ENCODE results near the gene ATRAID. TPM values are rescaled to one million over a fixed set of nuclear protein-coding genes. Genes with fewer than 3 reads are reported as not detected.

ATRAID gene
- total RNA-seq, 1 donor, result 166 TPM

- no peak overlapping the region for H3K4me3 ChIP-seq (ENCODE audit: low read depth, low read length)
- TF ChIP-seq, protein P1, sequence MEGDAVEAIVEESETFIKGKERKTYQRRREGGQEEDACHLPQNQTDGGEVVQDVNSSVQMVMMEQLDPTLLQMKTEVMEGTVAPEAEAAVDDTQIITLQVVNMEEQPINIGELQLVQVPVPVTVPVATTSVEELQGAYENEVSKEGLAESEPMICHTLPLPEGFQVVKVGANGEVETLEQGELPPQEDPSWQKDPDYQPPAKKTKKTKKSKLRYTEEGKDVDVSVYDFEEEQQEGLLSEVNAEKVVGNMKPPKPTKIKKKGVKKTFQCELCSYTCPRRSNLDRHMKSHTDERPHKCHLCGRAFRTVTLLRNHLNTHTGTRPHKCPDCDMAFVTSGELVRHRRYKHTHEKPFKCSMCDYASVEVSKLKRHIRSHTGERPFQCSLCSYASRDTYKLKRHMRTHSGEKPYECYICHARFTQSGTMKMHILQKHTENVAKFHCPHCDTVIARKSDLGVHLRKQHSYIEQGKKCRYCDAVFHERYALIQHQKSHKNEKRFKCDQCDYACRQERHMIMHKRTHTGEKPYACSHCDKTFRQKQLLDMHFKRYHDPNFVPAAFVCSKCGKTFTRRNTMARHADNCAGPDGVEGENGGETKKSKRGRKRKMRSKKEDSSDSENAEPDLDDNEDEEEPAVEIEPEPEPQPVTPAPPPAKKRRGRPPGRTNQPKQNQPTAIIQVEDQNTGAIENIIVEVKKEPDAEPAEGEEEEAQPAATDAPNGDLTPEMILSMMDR (IDR thresholded peaks at IDR 0.05; ENCODE audit: insufficient read depth, low read depth, low read length), result no peak
- DNase-seq (ENCODE audit: low read depth), result no peak
Measured at GRCh38 chr2:27206346-27206745, 5.5 kb upstream of the ATRAID start.

GRCh38 chr2:27208486-27209050, 3.3 kb upstream of the ATRAID start:
- DNase-seq (ENCODE audit: low read depth), result no peak
- TF ChIP-seq, protein P1 (IDR thresholded peaks at IDR 0.05; ENCODE audit: insufficient read depth, low read depth, low read length), result no peak
- no peak overlapping the region for H3K4me3 ChIP-seq (ENCODE audit: low read depth, low read length)

- TF ChIP-seq, protein P1 (IDR thresholded peaks at IDR 0.05; ENCODE audit: insufficient read depth, low read depth, low read length), result no peak
- H3K4me3 ChIP-seq (ENCODE audit: low read depth, low read length), result no peak overlapping the region
- DNase-seq (ENCODE audit: low read depth), result peak; percentile 74
Measured at GRCh38 chr2:27209621-27210401, 2.0 kb upstream of the ATRAID start.

- DNase-seq (ENCODE audit: low read depth), result peak; percentile 19
- H3K4me3 ChIP-seq (ENCODE audit: low read depth, low read length), result peak overlapping the region; percentile 91
- TF ChIP-seq, protein P1 (IDR thresholded peaks at IDR 0.05; ENCODE audit: insufficient read depth, low read depth, low read length), result no peak
Measured at GRCh38 chr2:27211241-27211942, 449 bp upstream of the ATRAID start.

DNA sequence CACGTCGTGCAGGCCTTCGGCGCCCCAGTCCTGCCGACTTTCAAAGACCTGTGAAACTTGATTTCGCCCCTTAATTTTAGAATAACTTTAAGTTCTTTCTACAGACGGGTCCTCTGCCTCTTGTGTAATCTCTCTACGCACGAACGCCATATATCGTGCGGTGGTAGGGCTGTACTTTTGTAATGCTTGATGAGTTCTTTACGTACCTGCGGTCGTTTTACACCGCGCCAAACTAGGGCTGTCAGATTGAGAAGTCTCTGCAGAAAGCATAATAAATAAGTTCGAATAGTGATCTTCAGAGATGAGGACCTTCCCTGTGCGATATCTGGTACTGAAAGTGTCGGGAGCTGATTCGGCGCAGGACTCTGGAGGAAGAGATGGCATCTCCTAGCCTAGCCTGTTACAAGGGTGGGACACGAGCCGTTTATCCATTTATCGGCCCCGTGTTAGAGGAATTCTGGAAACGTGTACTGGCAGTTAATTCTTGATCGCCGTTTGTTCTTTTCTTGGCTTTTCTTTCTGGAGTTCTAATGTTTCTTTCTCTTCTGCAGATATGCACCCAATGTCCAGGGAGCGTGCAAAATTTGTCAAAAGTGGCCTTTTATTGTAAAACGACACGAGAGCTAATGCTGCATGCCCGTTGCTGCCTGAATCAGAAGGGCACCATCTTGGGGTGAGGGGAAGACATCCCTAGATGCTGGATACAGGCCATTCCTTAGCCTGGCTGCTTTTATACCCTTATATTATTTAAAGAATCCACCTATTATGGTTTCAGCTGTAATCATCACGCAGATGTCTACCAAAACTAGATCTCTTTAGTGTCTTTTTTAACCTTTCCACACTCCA, 1.0 kb downstream of the ATRAID start:
- H3K4me3 ChIP-seq (ENCODE audit: low read depth, low read length), result peak overlapping the region; percentile 91
- DNase-seq (ENCODE audit: low read depth), result peak; percentile 88
- TF ChIP-seq, protein P1 (IDR thresholded peaks at IDR 0.05; ENCODE audit: insufficient read depth, low read depth, low read length), result no peak

GRCh38 chr2:27214941-27215340, 3.1 kb downstream of the ATRAID start:
- TF ChIP-seq, protein P1 (IDR thresholded peaks at IDR 0.05; ENCODE audit: insufficient read depth, low read depth, low read length), result no peak
- DNase-seq (ENCODE audit: low read depth), result no peak
- no peak overlapping the region for H3K4me3 ChIP-seq (ENCODE audit: low read depth, low read length)
